ENCODE measurements around the gene HIVEP1. TPM values are rescaled to one million over a fixed set of nuclear protein-coding genes. Genes with fewer than 3 reads are reported as not detected.

The HIVEP1 gene
- total and polyA plus RNA-seq, 3 donors from 2014 or later: 15.5 to 53.3 (median 44.1) TPM

GRCh38 chr6:12147557-12148316 is 135.6 kb downstream of the HIVEP1 start:
- Histone ChIP-seq H3K27me3 (no peaks in the 10 kb centered on the region), H3K36me3 (ENCODE audit: low read depth, missing control alignments) (no peaks in the 10 kb centered on the region), H3K4me3 (no peak overlapping the region), H3K27ac (no peak overlapping the region), H3K4me1 (no peaks in the 10 kb centered on the region), H3K9me3 (no peaks in the 10 kb centered on the region)
- TF ChIP-seq POLR2A (IDR thresholded peaks at IDR 0.05) (no peak), CTCF (IDR thresholded peaks at IDR 0.05) (no peak)
- 71 to 84% methylated on average over 6 of the region's 6 CpGs for WGBS, 2 donors
- DNase-seq: no peak
- intact Hi-C loops (cut with DNase I; ENCODE audit: low total_unique reads): no loop called here

GRCh38 chr6:12148317-12148801 is 136.2 kb downstream of the HIVEP1 start:
- Histone ChIP-seq H3K27me3 (no peaks in the 10 kb centered on the region), H3K36me3 (ENCODE audit: low read depth, missing control alignments) (no peaks in the 10 kb centered on the region), H3K4me3 (no peak overlapping the region), H3K4me1 (no peaks in the 10 kb centered on the region), H3K9me3 (no peaks in the 10 kb centered on the region), H3K27ac (no peak overlapping the region)
- intact Hi-C loops (cut with DNase I; ENCODE audit: low total_unique reads): no loop called here
- 80 to 94% methylated on average over 3 of the region's 3 CpGs for WGBS, 2 donors
- DNase-seq: no peak
- TF ChIP-seq POLR2A (IDR thresholded peaks at IDR 0.05): no peak
- TF ChIP-seq CTCF (IDR thresholded peaks at IDR 0.05): no peak

DNA sequence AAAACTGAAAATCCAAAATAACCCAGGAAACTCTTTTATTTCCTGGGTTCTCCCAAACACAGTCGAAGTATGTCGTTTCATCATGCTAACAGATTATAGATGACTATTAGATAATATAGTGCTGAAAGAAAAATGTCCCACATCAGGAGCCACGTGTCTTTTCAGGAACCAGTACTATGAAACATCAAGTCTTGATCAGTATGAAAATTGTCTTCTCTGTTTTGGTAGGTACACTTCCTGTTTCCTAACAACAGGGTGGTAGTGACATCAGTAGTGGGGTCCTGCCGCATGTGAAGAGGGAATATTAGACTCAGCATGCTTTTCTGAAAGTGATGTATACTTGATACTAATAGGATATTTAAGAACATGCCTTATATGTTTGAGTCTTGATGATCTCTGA is 136.7 kb downstream of the HIVEP1 start:
- H3K4me3 ChIP-seq: no peak overlapping the region
- no peak for TF ChIP-seq POLR2A (IDR thresholded peaks at IDR 0.05)
- no peak for TF ChIP-seq CTCF (IDR thresholded peaks at IDR 0.05)
- WGBS, 2 donors: 77 to 83% methylated on average over 4 of the region's 4 CpGs
- H3K36me3 ChIP-seq (ENCODE audit: low read depth, missing control alignments): no peaks in the 10 kb centered on the region
- H3K4me1 ChIP-seq: no peaks in the 10 kb centered on the region
- DNase-seq: no peak
- no peaks in the 10 kb centered on the region for H3K9me3 ChIP-seq
- no peaks in the 10 kb centered on the region for H3K27me3 ChIP-seq
- no peak overlapping the region for H3K27ac ChIP-seq
- intact Hi-C loops (cut with DNase I; ENCODE audit: low total_unique reads): no loop called here

GRCh38 chr6:12149944-12150510 is 137.9 kb downstream of the HIVEP1 start:
- intact Hi-C loops (cut with DNase I; ENCODE audit: low total_unique reads): no loop called here
- H3K9me3 ChIP-seq: no peaks in the 10 kb centered on the region
- H3K36me3 ChIP-seq (ENCODE audit: low read depth, missing control alignments): no peaks in the 10 kb centered on the region
- WGBS, 2 donors: 64 to 74% methylated on average over 11 of the region's 11 CpGs
- H3K27me3 ChIP-seq: no peaks in the 10 kb centered on the region
- no peak overlapping the region for H3K27ac ChIP-seq
- no peak for TF ChIP-seq POLR2A (IDR thresholded peaks at IDR 0.05)
- TF ChIP-seq CTCF (IDR thresholded peaks at IDR 0.05): no peak
- H3K4me3 ChIP-seq: no peak overlapping the region
- DNase-seq: no peak
- no peaks in the 10 kb centered on the region for H3K4me1 ChIP-seq

All from testis (tissue), 3 donors.